CD4-positive, alpha-beta T cell treated with Interleukin-10 for 1 hour (primary cell): ENCODE data around the gene ACP1.

Experiments
- DNase-seq: peaks from one replicate; pipeline ENCODE4 v3.0.0-alpha.2; 2020

ACP1 gene

GRCh38 chr2:264493-265468 lies at the start of gene ACP1:
ACP1 (plus strand) TSS chr2:264947; CDS start chr2:264965, 18 bp downstream.
- DNase-seq = peak; percentile 96

- DNase-seq = no peak
Observed at GRCh38 chr2:216068-216467, 48.7 kb upstream of the ACP1 start.

- no peak for DNase-seq
Observed at GRCh38 chr2:223451-223850, 41.3 kb upstream of the ACP1 start.

- no peak for DNase-seq
Observed at GRCh38 chr2:223971-224760, 40.6 kb upstream of the ACP1 start.

- DNase-seq = no peak
Observed at GRCh38 chr2:228115-228514, 36.6 kb upstream of the ACP1 start.

- DNase-seq = no peak
Observed at GRCh38 chr2:228518-229278, 36.0 kb upstream of the ACP1 start.

GRCh38 chr2:231521-232185 lies 33.1 kb upstream of the ACP1 start:
- DNase-seq = no peak

GRCh38 chr2:233030-233429 lies 31.7 kb upstream of the ACP1 start:
- no peak for DNase-seq

- DNase-seq = no peak
Observed at GRCh38 chr2:234421-234820, 30.3 kb upstream of the ACP1 start.

GRCh38 chr2:236993-237539 lies 27.7 kb upstream of the ACP1 start:
- DNase-seq = no peak

GRCh38 chr2:237878-238277 lies 26.9 kb upstream of the ACP1 start:
- peak; percentile 5 for DNase-seq

- no peak for DNase-seq
Observed at GRCh38 chr2:238431-238830, 26.3 kb upstream of the ACP1 start.

GRCh38 chr2:238869-239268 lies 25.9 kb upstream of the ACP1 start:
- DNase-seq = no peak

GRCh38 chr2:244547-244946 lies 20.2 kb upstream of the ACP1 start:
- DNase-seq = no peak

- DNase-seq = peak; percentile 62
Observed at GRCh38 chr2:246489-247144, 18.1 kb upstream of the ACP1 start.

- DNase-seq = no peak
Observed at GRCh38 chr2:248724-249123, 16.0 kb upstream of the ACP1 start.

- DNase-seq = no peak
Observed at GRCh38 chr2:249538-250042, 15.2 kb upstream of the ACP1 start.

GRCh38 chr2:252001-252602 lies 12.6 kb upstream of the ACP1 start:
- no peak for DNase-seq

GRCh38 chr2:253202-253638 lies 11.5 kb upstream of the ACP1 start:
- DNase-seq = no peak

GRCh38 chr2:254241-254640 lies 10.5 kb upstream of the ACP1 start:
- no peak for DNase-seq

GRCh38 chr2:255195-255594 lies 9.6 kb upstream of the ACP1 start:
- DNase-seq = no peak
